Neural cell (in vitro differentiated cells): ENCODE results near the gene C2CD3. TPM values are rescaled to one million over a fixed set of nuclear protein-coding genes. Genes with fewer than 3 reads are reported as not detected.

Experiments
- H2AFZ ChIP-seq: fragments of 200-600, 300-800 bp; sonication (generic), shearing (Covaris generic); 2 replicates; pipeline ENCODE4 v1.6.0; 2014; ENCODE audit warnings: low read depth, mild to moderate bottlenecking, antibody characterized with exemption, low read length, moderate library complexity
- H3F3A ChIP-seq: fragments of 200-600 bp; shearing (Covaris generic); 2 replicates; pipeline ENCODE4 v1.6.1; 2016; ENCODE audit warnings: mild to moderate bottlenecking, moderate library complexity, mixed read lengths, antibody characterized with exemption, low read length; ENCODE audit not compliant: insufficient read depth, poor library complexity, severe bottlenecking
- H3K27ac ChIP-seq: fragments of 200-600, 300-800 bp; sonication (generic), shearing (Covaris generic); 2 replicates; pipeline ENCODE4 v1.5.1; 2014; ENCODE audit warnings: mild to moderate bottlenecking, low read length, moderate library complexity
- H3K27me3 ChIP-seq: fragments of 300-800, 200-600 bp; sonication (generic), shearing (Covaris generic); 2 replicates; pipeline ENCODE4 v1.6.0; 2014; ENCODE audit warnings: mild to moderate bottlenecking, low read depth, low read length, moderate library complexity; ENCODE audit not compliant: insufficient read depth
- H3K36me3 ChIP-seq: fragments of 300-800, 200-600 bp; sonication (generic), shearing (Covaris generic); 2 replicates; pipeline ENCODE4 v1.5.1; 2014; ENCODE audit warnings: mild to moderate bottlenecking, antibody characterized with exemption, low read length, moderate library complexity; ENCODE audit not compliant: insufficient read depth
- H3K4me2 ChIP-seq: fragments of 300-800, 200-600 bp; sonication (generic), shearing (Covaris generic); 2 replicates; pipeline ENCODE4 v1.6.0; 2014; ENCODE audit warnings: mild to moderate bottlenecking, low read length
- H3K4me3 ChIP-seq: fragments of 300-800, 200-600 bp; sonication (generic), shearing (Covaris generic); 2 replicates; pipeline ENCODE4 v1.5.1; 2014; ENCODE audit warnings: mild to moderate bottlenecking, low read length, moderate library complexity
- H3K79me2 ChIP-seq: fragments of 200-600 bp; shearing (Covaris generic); replicated peaks from 2 replicates; pipeline ENCODE4 v1.6.0; 2014; ENCODE audit warnings: mild to moderate bottlenecking, low read length, moderate library complexity; ENCODE audit not compliant: insufficient read depth
- H3K9ac ChIP-seq: fragments of 300-800, 200-600 bp; sonication (generic), shearing (Covaris generic); 2 replicates; pipeline ENCODE4 v1.6.1; 2016; ENCODE audit warnings: mild to moderate bottlenecking, low read length, mixed read lengths
- H3K9me2 ChIP-seq: fragments of 200-600 bp; shearing (Covaris generic); 2 replicates; pipeline ENCODE4 v1.6.1; 2016; ENCODE audit warnings: mild to moderate bottlenecking, low read length, mixed read lengths; ENCODE audit not compliant: insufficient read depth
- H3K9me3 ChIP-seq: fragments of 200-600, 300-800 bp; sonication (generic), shearing (Covaris generic); 2 replicates; pipeline ENCODE4 v1.6.1; 2016; ENCODE audit warnings: mild to moderate bottlenecking, mixed run types, low read length, moderate library complexity, mixed read lengths
- H4K20me1 ChIP-seq: fragments of 200-600 bp; shearing (Covaris generic); 2 replicates; pipeline ENCODE4 v1.6.1; 2016; ENCODE audit warnings: mild to moderate bottlenecking, mixed run types; ENCODE audit not compliant: insufficient read depth
- CTCF ChIP-seq: fragments of 450-650 bp; IDR thresholded peaks from 2 replicates; pipeline ENCODE4 v1.5.1; 2014; ENCODE audit warnings: antibody characterized with exemption, mild to moderate bottlenecking, moderate library complexity; ENCODE audit not compliant: poor library complexity, severe bottlenecking
- EP300 ChIP-seq: fragments of 450-650 bp; conservative IDR thresholded peaks from 2 replicates; pipeline ENCODE4 v1.6.1; 2014; ENCODE audit warnings: antibody characterized with exemption, mild to moderate bottlenecking, moderate library complexity; ENCODE audit not compliant: poor library complexity, severe bottlenecking
- EZH2 ChIP-seq: fragments of 200-600, 300-800 bp; shearing (Covaris generic), sonication (generic); IDR thresholded peaks from 2 replicates; pipeline ENCODE4 v1.6.1; 2014; ENCODE audit warnings: antibody characterized with exemption, low read length, borderline replicate concordance, mild to moderate bottlenecking; ENCODE audit not compliant: insufficient read depth, poor library complexity, severe bottlenecking
- MXI1 ChIP-seq: fragments of 450-650 bp; conservative IDR thresholded peaks from 2 replicates; pipeline ENCODE4 v1.6.1; 2014; ENCODE audit warnings: antibody characterized with exemption, mild to moderate bottlenecking; ENCODE audit not compliant: poor library complexity, severe bottlenecking
- POLR2AphosphoS5 ChIP-seq: IDR thresholded peaks from 2 replicates; pipeline ENCODE4 v1.6.1; 2012
- RAD21 ChIP-seq: fragments of 450-650 bp; conservative IDR thresholded peaks from 2 replicates; pipeline ENCODE4 v1.6.1; 2014; ENCODE audit warnings: antibody characterized with exemption, mild to moderate bottlenecking, moderate library complexity
- SMC3 ChIP-seq: fragments of 450-650 bp; conservative IDR thresholded peaks from 2 replicates; pipeline ENCODE4 v1.6.1; 2014; ENCODE audit warnings: antibody characterized with exemption, mild to moderate bottlenecking, moderate library complexity; ENCODE audit not compliant: poor library complexity
- TAF1 ChIP-seq: IDR thresholded peaks from 2 replicates; pipeline ENCODE4 v1.6.1; 2012; ENCODE audit warnings: low read depth
- polyA plus RNA-seq: library from polyadenylated mRNA; depleted of rRNA; stranded (reverse); fragments of >200 nt; gene quantifications from 2 replicates; pipeline ENCODE4 v1.2.3, GENCODE V29; 2014
- TF ChIP-seq, protein P1 (sequence below): IDR thresholded peaks from 2 replicates; pipeline ENCODE4 v1.6.1; 2012; ENCODE audit warnings: borderline replicate concordance

The C2CD3 gene
- polyA plus RNA-seq, 1 donor from 2014 or later: 13.2 TPM

- Histone ChIP-seq H3K27me3 (no peaks in the 10 kb centered on the region), H2AFZ (no peak overlapping the region), H3K9me2 (no peaks in the 10 kb centered on the region), H4K20me1 (no peaks in the 10 kb centered on the region), H3K9me3 (no peaks in the 10 kb centered on the region), H3K27ac (no peak overlapping the region), H3K4me2 (no peak overlapping the region), H3K9ac (no peak overlapping the region), H3K79me2 (no peaks in the 10 kb centered on the region), H3K4me3 (no peak overlapping the region), H3K36me3 (peaks cover 6% of the 10 kb centered on the region), H3F3A (no peaks in the 10 kb centered on the region)
- TF ChIP-seq, protein P1, sequence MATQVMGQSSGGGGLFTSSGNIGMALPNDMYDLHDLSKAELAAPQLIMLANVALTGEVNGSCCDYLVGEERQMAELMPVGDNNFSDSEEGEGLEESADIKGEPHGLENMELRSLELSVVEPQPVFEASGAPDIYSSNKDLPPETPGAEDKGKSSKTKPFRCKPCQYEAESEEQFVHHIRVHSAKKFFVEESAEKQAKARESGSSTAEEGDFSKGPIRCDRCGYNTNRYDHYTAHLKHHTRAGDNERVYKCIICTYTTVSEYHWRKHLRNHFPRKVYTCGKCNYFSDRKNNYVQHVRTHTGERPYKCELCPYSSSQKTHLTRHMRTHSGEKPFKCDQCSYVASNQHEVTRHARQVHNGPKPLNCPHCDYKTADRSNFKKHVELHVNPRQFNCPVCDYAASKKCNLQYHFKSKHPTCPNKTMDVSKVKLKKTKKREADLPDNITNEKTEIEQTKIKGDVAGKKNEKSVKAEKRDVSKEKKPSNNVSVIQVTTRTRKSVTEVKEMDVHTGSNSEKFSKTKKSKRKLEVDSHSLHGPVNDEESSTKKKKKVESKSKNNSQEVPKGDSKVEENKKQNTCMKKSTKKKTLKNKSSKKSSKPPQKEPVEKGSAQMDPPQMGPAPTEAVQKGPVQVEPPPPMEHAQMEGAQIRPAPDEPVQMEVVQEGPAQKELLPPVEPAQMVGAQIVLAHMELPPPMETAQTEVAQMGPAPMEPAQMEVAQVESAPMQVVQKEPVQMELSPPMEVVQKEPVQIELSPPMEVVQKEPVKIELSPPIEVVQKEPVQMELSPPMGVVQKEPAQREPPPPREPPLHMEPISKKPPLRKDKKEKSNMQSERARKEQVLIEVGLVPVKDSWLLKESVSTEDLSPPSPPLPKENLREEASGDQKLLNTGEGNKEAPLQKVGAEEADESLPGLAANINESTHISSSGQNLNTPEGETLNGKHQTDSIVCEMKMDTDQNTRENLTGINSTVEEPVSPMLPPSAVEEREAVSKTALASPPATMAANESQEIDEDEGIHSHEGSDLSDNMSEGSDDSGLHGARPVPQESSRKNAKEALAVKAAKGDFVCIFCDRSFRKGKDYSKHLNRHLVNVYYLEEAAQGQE: no peak
- no peak for TF ChIP-seq EZH2
- no peak for TF ChIP-seq EP300
- TF ChIP-seq TAF1: no peak
- TF ChIP-seq MXI1: no peak
- TF ChIP-seq RAD21: no peak
- TF ChIP-seq CTCF: no peak
- no peak for TF ChIP-seq POLR2AphosphoS5
- TF ChIP-seq SMC3: no peak
Observed at GRCh38 chr11:74035264-74035663, 135.5 kb downstream of the C2CD3 start.

GRCh38 chr11:74033046-74033445 is 137.8 kb downstream of the C2CD3 start:
- no peak overlapping the region for H2AFZ ChIP-seq
- H3K36me3 ChIP-seq: peaks cover 1% of the 10 kb centered on the region
- no peak overlapping the region for H3K27ac ChIP-seq
- H3K27me3 ChIP-seq: no peaks in the 10 kb centered on the region
- no peak overlapping the region for H3K4me3 ChIP-seq
- no peaks in the 10 kb centered on the region for H4K20me1 ChIP-seq
- TF ChIP-seq, protein P1: no peak
- TF ChIP-seq EZH2 (no peak), TAF1 (no peak), SMC3 (no peak), CTCF (no peak), RAD21 (no peak), EP300 (no peak), MXI1 (no peak), POLR2AphosphoS5 (no peak)
- no peaks in the 10 kb centered on the region for H3K9me2 ChIP-seq
- no peak overlapping the region for H3K4me2 ChIP-seq
- no peaks in the 10 kb centered on the region for H3K79me2 ChIP-seq
- H3K9me3 ChIP-seq: no peaks in the 10 kb centered on the region
- no peaks in the 10 kb centered on the region for H3F3A ChIP-seq
- H3K9ac ChIP-seq: no peak overlapping the region
